Tibial artery (tissue), 4 donors: Measurements from ENCODE around the gene RNF5.
"Not testable (repeated sequence)": the region's sequence is repeated elsewhere in the genome, so short reads cannot be mapped to it uniquely, and the experiment has no call there.

Experiments used
- DNase-seq, 2 donors: peaks; one replicate each; pipeline ENCODE4 v3.0.0-alpha.2; 2019
- H3K27ac ChIP-seq, 2 donors: fragments of 200-600 bp; sonication (generic) in 1 of 2; 1 replicate in 1 of 2; 2 replicates in 1 of 2; pipeline ENCODE4 v1.5.1; 2018 to 2019; ENCODE audit warnings: mild to moderate bottlenecking in 1 of 2
- H3K27me3 ChIP-seq, 2 donors: fragments of 200-600 bp; sonication (generic) in 1 of 2; one replicate each; pipeline versions ENCODE4 v1.5.1 to v1.6.0; 2016 to 2019
- H3K36me3 ChIP-seq, 3 donors: fragments of 200-600 bp; sonication (generic) in 2 of 3; one replicate each; pipeline ENCODE4 v1.5.1; 2016 to 2019; ENCODE audit warnings: mild to moderate bottlenecking in 2 of 3
- H3K4me1 ChIP-seq, 4 donors: fragments of 200-600 bp; sonication (generic) in 2 of 4; 1 replicate in 3 of 4; 2 replicates in 1 of 4; pipeline ENCODE4 v1.5.1; 2016 to 2019
- H3K4me3 ChIP-seq, 2 donors: fragments of 200-600 bp; sonication (generic) in 1 of 2; 1 replicate in 1 of 2; 2 replicates in 1 of 2; pipeline ENCODE4 v1.5.1; 2018 to 2019; ENCODE audit warnings: mild to moderate bottlenecking in 2 of 2
- H3K9me3 ChIP-seq, 3 donors: fragments of 200-600 bp; sonication (generic) in 1 of 3; one replicate each; pipeline ENCODE4 v1.5.1; 2016 to 2019
- intact Hi-C: fragments of 100-400 bp; cut with DNase I; formaldehyde crosslinking; loops from one replicate; pipeline ENCODE4 v1.15.0; 2023; ENCODE audit warnings: low total_unique reads
- TF ChIP-seq, protein P1 (sequence below), 2 experiments: fragments of 200-600 bp in 1 of 2; fragments of 450-650 bp in 1 of 2; IDR thresholded peaks; one replicate each; pipeline ENCODE4 v1.5.1; 2017 to 2019; ENCODE audit warnings: antibody characterized with exemption in 2 of 2, mild to moderate bottlenecking in 1 of 2, moderate library complexity in 1 of 2

The RNF5 gene

DNA sequence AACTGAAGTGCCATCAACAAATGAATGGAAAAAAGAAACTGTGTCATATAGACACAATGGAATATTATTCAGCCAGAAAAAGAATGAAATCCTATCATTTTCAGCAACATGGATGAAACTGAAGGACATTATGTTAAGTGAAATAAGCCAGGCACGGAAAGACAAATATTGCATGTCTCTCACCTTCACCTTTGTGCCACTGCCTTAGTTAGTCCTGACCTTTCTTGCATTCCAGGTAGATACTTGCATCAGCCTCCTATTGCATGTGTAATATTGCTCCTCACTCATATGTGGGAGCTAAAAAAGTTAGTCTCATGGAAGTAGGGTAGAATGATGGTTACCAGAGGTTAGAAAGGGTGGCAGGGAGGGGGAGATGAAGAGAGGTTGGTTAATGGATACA is 30.8 kb downstream of the RNF5 start:
- H3K9me3 ChIP-seq = no peaks in the 10 kb centered on the region
- TF ChIP-seq, protein P1, sequence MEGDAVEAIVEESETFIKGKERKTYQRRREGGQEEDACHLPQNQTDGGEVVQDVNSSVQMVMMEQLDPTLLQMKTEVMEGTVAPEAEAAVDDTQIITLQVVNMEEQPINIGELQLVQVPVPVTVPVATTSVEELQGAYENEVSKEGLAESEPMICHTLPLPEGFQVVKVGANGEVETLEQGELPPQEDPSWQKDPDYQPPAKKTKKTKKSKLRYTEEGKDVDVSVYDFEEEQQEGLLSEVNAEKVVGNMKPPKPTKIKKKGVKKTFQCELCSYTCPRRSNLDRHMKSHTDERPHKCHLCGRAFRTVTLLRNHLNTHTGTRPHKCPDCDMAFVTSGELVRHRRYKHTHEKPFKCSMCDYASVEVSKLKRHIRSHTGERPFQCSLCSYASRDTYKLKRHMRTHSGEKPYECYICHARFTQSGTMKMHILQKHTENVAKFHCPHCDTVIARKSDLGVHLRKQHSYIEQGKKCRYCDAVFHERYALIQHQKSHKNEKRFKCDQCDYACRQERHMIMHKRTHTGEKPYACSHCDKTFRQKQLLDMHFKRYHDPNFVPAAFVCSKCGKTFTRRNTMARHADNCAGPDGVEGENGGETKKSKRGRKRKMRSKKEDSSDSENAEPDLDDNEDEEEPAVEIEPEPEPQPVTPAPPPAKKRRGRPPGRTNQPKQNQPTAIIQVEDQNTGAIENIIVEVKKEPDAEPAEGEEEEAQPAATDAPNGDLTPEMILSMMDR (IDR thresholded peaks at IDR 0.05) = no peak
- no peak overlapping the region for H3K4me3 ChIP-seq
- no peak overlapping the region for H3K27ac ChIP-seq
- no peaks in the 10 kb centered on the region for H3K4me1 ChIP-seq
- no peaks in the 10 kb centered on the region for H3K36me3 ChIP-seq
- peaks cover 0 to 3% of the 10 kb centered on the region in 2 donors for H3K27me3 ChIP-seq
- intact Hi-C loops = no loop called here
- DNase-seq = no peak

DNA sequence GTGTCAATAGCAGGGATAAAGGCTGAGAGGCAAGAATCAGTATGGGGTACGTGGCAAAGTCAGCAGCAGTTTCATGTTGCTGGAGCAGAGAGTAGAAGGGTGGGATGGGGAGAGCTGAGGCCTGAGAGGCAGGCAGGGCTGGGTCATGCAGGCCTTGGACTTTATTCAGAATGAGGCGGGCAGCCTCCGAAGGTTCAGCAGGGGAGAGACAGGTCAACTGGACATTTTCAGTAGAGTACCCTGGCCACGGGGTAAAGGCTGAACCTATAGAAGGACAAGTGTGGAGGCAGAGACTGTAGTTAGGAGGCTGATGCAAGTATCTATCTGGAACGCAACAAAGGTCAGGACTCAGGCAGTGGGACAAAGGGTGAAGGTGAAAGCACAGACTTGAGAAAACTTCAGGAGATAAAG is 32.0 kb downstream of the RNF5 start:
- H3K36me3 ChIP-seq = no peaks in the 10 kb centered on the region
- intact Hi-C loops = no loop called here
- no peaks in the 10 kb centered on the region for H3K27me3 ChIP-seq
- no peaks in the 10 kb centered on the region for H3K9me3 ChIP-seq
- no peak overlapping the region for H3K27ac ChIP-seq
- no peak overlapping the region for H3K4me3 ChIP-seq
- no peaks in the 10 kb centered on the region for H3K4me1 ChIP-seq
- TF ChIP-seq, protein P1 (IDR thresholded peaks at IDR 0.05) = no peak
- peak in 1 of 2 donors; percentile 56 for DNase-seq

DNA sequence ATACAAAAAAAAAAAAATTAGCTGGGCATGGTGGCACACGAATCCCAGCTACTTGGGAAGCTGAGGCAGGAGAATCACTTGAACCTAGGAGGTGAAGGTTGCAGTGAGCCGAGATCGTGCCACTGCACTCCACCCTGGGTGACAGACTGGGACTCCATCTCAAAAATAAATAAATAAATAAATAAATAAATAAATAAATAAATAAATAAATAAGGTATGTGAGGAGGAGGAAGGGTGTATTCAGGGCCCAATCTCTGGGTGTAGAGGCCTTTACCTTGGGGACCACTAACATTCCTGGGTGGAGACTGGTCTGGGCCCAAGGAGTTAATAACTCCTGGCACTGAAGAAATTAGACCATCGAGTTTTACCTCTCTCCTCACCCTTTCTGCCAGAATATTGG is 33.2 kb downstream of the RNF5 start:
- H3K27me3 ChIP-seq, H3K4me1 ChIP-seq, H3K4me3 ChIP-seq, H3K36me3 ChIP-seq, H3K9me3 ChIP-seq, H3K27ac ChIP-seq, intact Hi-C loops: not testable (repeated sequence)
- peak in 1 of 2 donors; percentile 7 for DNase-seq

DNA sequence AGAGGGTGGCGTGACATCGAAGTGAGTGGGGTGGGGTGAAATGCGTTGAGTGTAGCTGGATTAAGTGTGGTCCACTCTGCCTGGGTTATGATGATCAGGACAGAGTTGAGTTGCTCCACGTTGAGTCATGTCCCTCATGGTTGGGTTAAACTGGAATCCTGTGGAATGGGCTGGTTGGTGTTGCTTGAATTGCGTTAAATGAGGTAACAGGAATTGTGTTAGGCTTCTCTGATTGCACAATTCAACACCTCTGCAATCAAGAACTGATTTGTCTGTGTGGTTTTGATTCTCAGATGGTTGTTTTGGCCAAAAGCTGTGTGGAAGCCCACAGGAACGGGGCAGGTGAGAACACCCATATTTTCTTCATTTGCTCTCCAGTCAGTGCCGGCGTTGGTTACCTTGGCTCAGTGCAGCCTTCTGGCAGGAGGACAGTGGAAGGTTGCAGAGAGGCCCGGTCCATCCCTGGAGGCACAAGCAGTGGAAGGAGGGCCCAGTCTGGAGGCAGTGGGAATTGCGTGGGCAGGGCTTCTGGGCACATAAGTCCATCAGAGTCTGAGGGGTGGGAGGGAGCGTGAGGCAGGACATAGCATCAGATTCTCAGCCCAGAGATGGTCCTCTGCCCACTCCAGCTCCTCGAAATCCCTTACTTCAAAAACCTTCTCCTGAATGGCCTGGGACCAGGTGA is 34.0 kb downstream of the RNF5 start:
- no peaks in the 10 kb centered on the region for H3K36me3 ChIP-seq
- DNase-seq = peak in 1 of 2 donors; percentile 53

DNA sequence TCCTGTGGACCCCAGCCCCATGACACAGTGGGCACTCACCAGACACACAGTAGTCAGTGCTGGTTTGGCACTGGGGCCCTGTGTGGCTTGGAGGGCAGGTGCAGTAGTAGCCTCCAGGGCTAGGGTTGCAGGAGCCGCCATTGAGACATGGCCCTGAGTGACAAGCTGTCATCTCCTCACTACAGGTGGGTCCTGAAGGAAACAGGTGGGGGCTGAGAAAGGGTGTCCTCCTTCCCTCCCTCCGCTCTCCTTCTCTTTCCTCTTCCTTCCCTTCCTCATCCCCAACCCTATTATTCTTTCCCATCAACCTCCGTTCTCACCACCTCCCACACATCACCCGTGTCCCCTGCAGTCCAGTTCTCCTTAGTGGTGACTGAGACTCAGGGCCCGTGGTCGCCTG is 35.4 kb downstream of the RNF5 start:
- DNase-seq = peak in 1 of 2 donors; percentile 41
- TF ChIP-seq, protein P1 (IDR thresholded peaks at IDR 0.05) = no peak
- intact Hi-C loops = no loop called here
- H3K27ac ChIP-seq = no peak overlapping the region
- H3K4me3 ChIP-seq = no peak overlapping the region
- H3K36me3 ChIP-seq = no peaks in the 10 kb centered on the region
- H3K9me3 ChIP-seq = no peaks in the 10 kb centered on the region
- H3K4me1 ChIP-seq = no peaks in the 10 kb centered on the region
- peaks cover 0 to 3% of the 10 kb centered on the region in 2 donors for H3K27me3 ChIP-seq

More for the DNA sequence above, 34.0 kb downstream of the RNF5 start:
- intact Hi-C loops = no loop called here
- H3K4me3 ChIP-seq = no peak overlapping the region
- peaks cover 0 to 3% of the 10 kb centered on the region in 2 donors for H3K27me3 ChIP-seq
- H3K4me1 ChIP-seq = no peaks in the 10 kb centered on the region
- TF ChIP-seq, protein P1 (IDR thresholded peaks at IDR 0.05) = no peak
- H3K27ac ChIP-seq = no peak overlapping the region
- no peaks in the 10 kb centered on the region for H3K9me3 ChIP-seq

DNA sequence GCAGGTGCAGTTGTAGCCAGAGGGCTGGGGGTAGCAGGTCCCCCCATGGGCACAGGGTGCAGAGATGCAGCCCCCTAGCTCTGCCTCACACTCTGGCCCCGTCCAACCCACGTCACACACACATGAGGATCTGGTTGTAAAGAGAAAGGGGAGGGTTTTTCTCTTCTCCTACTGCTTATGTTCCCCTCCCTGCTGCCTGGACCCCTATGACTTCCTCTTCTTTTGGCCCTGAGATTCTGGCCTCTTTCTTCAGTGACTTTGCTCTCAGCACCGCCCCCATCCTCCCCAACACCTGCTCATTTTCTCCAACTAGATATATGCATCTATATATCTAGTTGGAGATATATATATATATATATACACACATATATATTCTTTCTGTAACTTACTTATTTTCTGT is 35.9 kb downstream of the RNF5 start:
- no peak overlapping the region for H3K4me3 ChIP-seq
- no peaks in the 10 kb centered on the region for H3K9me3 ChIP-seq
- H3K4me1 ChIP-seq = no peaks in the 10 kb centered on the region
- H3K36me3 ChIP-seq = no peaks in the 10 kb centered on the region
- intact Hi-C loops = no loop called here
- peaks cover 0 to 3% of the 10 kb centered on the region in 2 donors for H3K27me3 ChIP-seq
- TF ChIP-seq, protein P1 (IDR thresholded peaks at IDR 0.05) = no peak
- no peak for DNase-seq
- no peak overlapping the region for H3K27ac ChIP-seq
